Heart left ventricle (tissue), 16 donors: Measurements from ENCODE around the gene TWF2. TPM values are rescaled to one million over a fixed set of nuclear protein-coding genes. Genes with fewer than 3 reads are reported as not detected.

Source experiments
- ATAC-seq, 4 donors: fragments of 200-7000 bp; cut with Tn5 transposase; one replicate each; pipeline ENCODE4 v1.9.1; 2020 to 2022; ENCODE audit warnings: moderate library complexity in 4 of 4, mild to moderate bottlenecking in 3 of 4, moderate number of reproducible peaks in 1 of 4
- DNase-seq, 5 donors: peaks; one replicate each; pipeline ENCODE4 v3.0.0-alpha.2; 2020
- H3K27ac ChIP-seq, 12 donors: fragments of 200-600 bp; sonication (generic) in 4 of 12; one replicate each; pipeline versions ENCODE4 v1.5.0 to v1.8.0; 2016 to 2022; ENCODE audit warnings: mild to moderate bottlenecking in 2 of 12
- H3K27me3 ChIP-seq, 9 donors: fragments of 200-600 bp; sonication (generic) in 2 of 9; one replicate each; pipeline versions ENCODE4 v1.5.1 to v1.8.0; 2016 to 2022; ENCODE audit warnings: mild to moderate bottlenecking in 3 of 9
- H3K36me3 ChIP-seq, 9 donors: fragments of 200-600 bp; sonication (generic) in 2 of 9; one replicate each; pipeline versions ENCODE4 v1.5.0 to v1.8.0; 2018 to 2022; ENCODE audit warnings: mild to moderate bottlenecking in 2 of 9
- H3K4me1 ChIP-seq, 12 donors: fragments of 200-600 bp; sonication (generic) in 4 of 12; one replicate each; pipeline versions ENCODE4 v1.5.0 to v1.8.0; 2016 to 2022; ENCODE audit warnings: mild to moderate bottlenecking in 3 of 12
- H3K4me3 ChIP-seq, 12 donors: fragments of 200-600 bp; sonication (generic) in 4 of 12; one replicate each; pipeline versions ENCODE4 v1.5.0 to v1.8.0; 2017 to 2022; ENCODE audit warnings: mild to moderate bottlenecking in 9 of 12, moderate library complexity in 4 of 12
- H3K9me3 ChIP-seq, 12 donors: fragments of 200-600 bp; sonication (generic) in 4 of 12; one replicate each; pipeline versions ENCODE4 v1.5.0 to v1.8.0; 2016 to 2022; ENCODE audit warnings: mild to moderate bottlenecking in 1 of 12
- POLR2A ChIP-seq, 2 donors: fragments of 450-650 bp; IDR thresholded peaks; one replicate each; pipeline ENCODE4 v1.6.1; 2017; ENCODE audit warnings: antibody characterized with exemption in 2 of 2, mild to moderate bottlenecking in 2 of 2, moderate library complexity in 2 of 2
- WGBS, 4 donors: extraction: QIAGEN DNeasy Blood & Tissue Kit in 2 of 4; methylation state at CpG; one replicate each; pipeline versions ENCODE4 v1.1.5 to v1.1.7; 2013 to 2018; 5-methylcytosine and 5-hydroxymethylcytosine counted together
- intact Hi-C, 10 donors: fragments of 100-400 bp; cut with DNase I; formaldehyde crosslinking; loops; one replicate each; pipeline versions ENCODE4 v1.11.1 to v1.14.2; 2022
- polyA plus RNA-seq, 2 donors: library from polyadenylated mRNA; stranded (reverse); fragments of 200-250 nt; gene quantifications; one replicate each; pipeline ENCODE4 v1.2.3, GENCODE V29; 2013
- total RNA-seq, 9 donors: library from RNA; depleted of rRNA in 2 of 9; stranded (reverse); fragments of >200 nt in 2 of 9; fragmentation: NEBNext Ultra II Directional in 3 of 9; extraction: Animal tissue kit (Norgen Biotek cat#: 25700) in 3 of 9; gene quantifications; one replicate each; pipeline versions ENCODE4 v1.1.0 to v1.2.4, GENCODE V29; 2016 to 2023
- TF ChIP-seq, protein P1 (sequence below), 12 donors: fragments of 200-600 bp; sonication (generic) in 4 of 12; IDR thresholded peaks; one replicate each; pipeline versions ENCODE4 v1.5.0 to v1.8.0; 2018 to 2022; ENCODE audit warnings: antibody characterized with exemption in 12 of 12, mild to moderate bottlenecking in 5 of 12
- donor health status: ischemic (EF 13 %, LVEDD 7.1; RV severe dilation, severe dysfunction).
- donor health status: healthy with polysubstance abuse.
- donor health status: DM: no; HTN: yes; CAD: no.
- donor health status: DM: no; HTN: no; CAD: no.
- donor health status: ischemic (EF 25% LVEDD 6.9; RV normal size, moderate dysfunction).
- donor health status: ischemic (EF 25% LVEDD 5.7; RV mildly dilated, moderate dysfunction).
- donor health status: healthy.
- donor health status: DM: yes; HTN: yes; CAD: no.
- donor health status: ischemic (EF 35%, LVEDD 5.7; RV mildly dilated, moderate dysfunction).
- donor health status: nonischemic (EF 11% LVEDD 7.7; RV severe dilation, severe dysfunction).
- donor health status: DM: yes; HTN: yes; CAD: no.
- donor health status: PGD.
- donor health status: ischemic (EF 29% LVEDD 5.4; RV normal size, mild dysfunction).
- donor health status: nonischemic (EF 23%, LVEDD 6.1; RV moderate dilation, normal function).

The TWF2 gene
- total and polyA plus RNA-seq, 11 donors: 45.8 to 133 (median 109) TPM

DNA sequence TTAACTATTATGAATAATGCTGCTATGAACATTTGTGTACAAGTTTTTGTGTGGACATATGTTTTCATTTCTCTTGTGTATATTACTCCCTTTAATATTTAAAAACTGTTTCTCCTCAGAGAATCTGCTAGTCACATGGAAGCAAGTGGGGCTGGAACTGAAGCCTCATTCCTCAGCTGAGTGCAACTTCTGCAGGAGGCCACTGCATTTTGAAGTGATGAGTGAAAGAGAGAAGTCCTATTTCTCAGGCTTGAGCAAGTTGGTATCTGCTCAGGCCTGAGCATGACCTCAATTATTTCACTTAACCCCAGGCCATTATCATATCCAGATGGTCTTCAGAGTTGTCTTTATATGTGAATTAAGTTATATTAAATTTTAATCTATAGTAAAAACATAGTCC lies 25.1 kb downstream of the TWF2 start:
- intact Hi-C loops: no loop called here
- no peaks in the 10 kb centered on the region for H3K9me3 ChIP-seq
- ATAC-seq: no peak

DNA sequence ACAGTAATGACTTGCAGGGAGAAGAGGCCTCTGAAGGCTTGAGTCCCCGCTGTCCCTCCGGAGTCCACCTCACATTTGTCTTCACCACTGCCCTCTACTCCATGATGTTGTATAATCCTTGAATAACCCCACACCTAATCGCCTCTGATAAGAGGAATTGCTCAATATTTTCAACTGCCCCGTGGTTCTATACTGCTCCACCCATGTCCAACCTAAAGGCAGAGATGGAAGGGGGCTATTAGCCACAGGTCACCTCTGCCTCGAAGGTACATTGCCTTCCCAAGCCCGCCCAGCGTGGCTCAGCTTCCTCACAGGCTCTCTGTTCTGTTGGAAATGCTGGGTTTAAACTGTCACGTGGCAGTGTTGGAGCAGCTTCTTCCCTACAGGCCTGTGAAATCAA lies 26.0 kb downstream of the TWF2 start:
- Histone ChIP-seq H3K4me1 (peaks cover 0 to 42% (median 19%) of the 10 kb centered on the region in 12 donors), H3K36me3 (peaks cover 0 to 81% (median 79%) of the 10 kb centered on the region in 9 donors), H3K4me3 (no peak overlapping the region), H3K9me3 (no peaks in the 10 kb centered on the region), H3K27ac (no peak overlapping the region), H3K27me3 (no peaks in the 10 kb centered on the region)
- 76 to 90% (median 78%) methylated on average over 8 of the region's 8 CpGs for WGBS, 4 donors
- intact Hi-C loops: no loop called here
- ATAC-seq (no peak), DNase-seq (no peak)
- TF ChIP-seq, protein P1, sequence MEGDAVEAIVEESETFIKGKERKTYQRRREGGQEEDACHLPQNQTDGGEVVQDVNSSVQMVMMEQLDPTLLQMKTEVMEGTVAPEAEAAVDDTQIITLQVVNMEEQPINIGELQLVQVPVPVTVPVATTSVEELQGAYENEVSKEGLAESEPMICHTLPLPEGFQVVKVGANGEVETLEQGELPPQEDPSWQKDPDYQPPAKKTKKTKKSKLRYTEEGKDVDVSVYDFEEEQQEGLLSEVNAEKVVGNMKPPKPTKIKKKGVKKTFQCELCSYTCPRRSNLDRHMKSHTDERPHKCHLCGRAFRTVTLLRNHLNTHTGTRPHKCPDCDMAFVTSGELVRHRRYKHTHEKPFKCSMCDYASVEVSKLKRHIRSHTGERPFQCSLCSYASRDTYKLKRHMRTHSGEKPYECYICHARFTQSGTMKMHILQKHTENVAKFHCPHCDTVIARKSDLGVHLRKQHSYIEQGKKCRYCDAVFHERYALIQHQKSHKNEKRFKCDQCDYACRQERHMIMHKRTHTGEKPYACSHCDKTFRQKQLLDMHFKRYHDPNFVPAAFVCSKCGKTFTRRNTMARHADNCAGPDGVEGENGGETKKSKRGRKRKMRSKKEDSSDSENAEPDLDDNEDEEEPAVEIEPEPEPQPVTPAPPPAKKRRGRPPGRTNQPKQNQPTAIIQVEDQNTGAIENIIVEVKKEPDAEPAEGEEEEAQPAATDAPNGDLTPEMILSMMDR (IDR thresholded peaks at IDR 0.05): no peak
- TF ChIP-seq POLR2A (IDR thresholded peaks at IDR 0.05): no peak

More for the DNA sequence above, 25.1 kb downstream of the TWF2 start:
- H3K27me3 ChIP-seq: no peaks in the 10 kb centered on the region
- TF ChIP-seq, protein P1 (IDR thresholded peaks at IDR 0.05): no peak
- TF ChIP-seq POLR2A (IDR thresholded peaks at IDR 0.05): no peak
- H3K4me3 ChIP-seq: no peak overlapping the region
- H3K27ac ChIP-seq: no peak overlapping the region
- peaks cover 0 to 72% (median 70%) of the 10 kb centered on the region in 9 donors for H3K36me3 ChIP-seq
- peaks cover 0 to 49% (median 24%) of the 10 kb centered on the region in 12 donors for H3K4me1 ChIP-seq
- DNase-seq: no peak

DNA sequence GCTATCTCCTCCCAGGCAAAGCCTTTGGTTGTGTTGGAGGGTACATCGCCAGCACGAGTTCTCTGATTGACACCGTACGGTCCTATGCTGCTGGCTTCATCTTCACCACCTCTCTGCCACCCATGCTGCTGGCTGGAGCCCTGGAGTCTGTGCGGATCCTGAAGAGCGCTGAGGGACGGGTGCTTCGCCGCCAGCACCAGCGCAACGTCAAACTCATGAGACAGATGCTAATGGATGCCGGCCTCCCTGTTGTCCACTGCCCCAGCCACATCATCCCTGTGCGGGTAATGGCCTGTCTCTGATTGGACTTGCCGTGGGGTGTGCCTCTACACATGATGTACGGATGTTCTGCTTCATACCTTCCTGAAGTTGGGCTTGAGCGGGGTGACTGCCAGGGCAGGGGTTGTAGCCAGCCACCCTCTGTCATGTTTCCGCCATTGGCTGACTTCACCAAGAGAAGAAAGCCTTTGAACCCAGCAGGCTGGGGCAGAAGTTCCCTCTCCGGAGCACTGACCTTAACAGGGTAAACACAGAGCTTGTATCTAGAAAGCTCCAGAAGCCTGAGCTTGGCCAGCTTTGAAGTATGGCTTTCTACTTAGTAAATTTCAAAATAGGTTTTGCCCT lies 27.6 kb downstream of the TWF2 start:
- 95 to 98% (median 95%) methylated on average over 6 to 18 of the region's 18 CpGs for WGBS, 4 donors
- DNase-seq (no peak), ATAC-seq (no peak)
- no peaks in the 10 kb centered on the region for H3K9me3 ChIP-seq
- no peak overlapping the region for H3K27ac ChIP-seq
- TF ChIP-seq POLR2A (IDR thresholded peaks at IDR 0.05): no peak
- TF ChIP-seq, protein P1 (IDR thresholded peaks at IDR 0.05): no peak
- H3K27me3 ChIP-seq: no peaks in the 10 kb centered on the region
- no peak overlapping the region for H3K4me3 ChIP-seq
- peaks cover 0 to 97% (median 95%) of the 10 kb centered on the region in 9 donors for H3K36me3 ChIP-seq
- peaks cover 0 to 26% (median 5%) of the 10 kb centered on the region in 12 donors for H3K4me1 ChIP-seq
- intact Hi-C loops: no loop called here

DNA sequence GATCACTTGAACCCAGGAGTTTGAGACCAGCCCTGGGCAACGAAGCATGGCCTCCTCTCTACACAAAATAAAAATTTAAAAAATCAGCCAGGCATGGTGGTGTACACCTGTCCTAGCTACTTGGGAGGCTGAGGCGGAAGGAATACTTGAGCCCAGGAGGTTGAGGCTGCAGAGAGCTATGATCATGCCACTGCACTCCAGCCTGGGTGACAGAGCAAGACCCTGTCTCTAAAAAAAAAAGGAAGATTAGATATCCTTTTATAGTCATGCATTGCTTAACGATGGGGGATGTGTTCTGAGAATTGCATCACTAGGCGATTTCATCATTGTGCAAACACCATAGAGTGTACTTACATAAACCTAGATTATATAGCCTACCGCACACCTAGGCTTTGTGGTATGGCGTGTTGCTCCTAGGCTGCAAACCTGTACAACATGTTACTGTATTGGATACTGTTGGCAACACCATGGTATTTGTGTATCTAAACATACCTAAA lies 28.4 kb downstream of the TWF2 start:
- peaks cover 0 to 100% (median 100%) of the 10 kb centered on the region in 9 donors for H3K36me3 ChIP-seq
- no peak overlapping the region for H3K27ac ChIP-seq
- DNase-seq (no peak), ATAC-seq (peak in 2 of 4 donors; percentile 25 to 43)
- H3K9me3 ChIP-seq: no peaks in the 10 kb centered on the region
- TF ChIP-seq, protein P1 (IDR thresholded peaks at IDR 0.05): no peak
- TF ChIP-seq POLR2A (IDR thresholded peaks at IDR 0.05): no peak
- intact Hi-C loops: no loop called here
- no peak overlapping the region for H3K4me3 ChIP-seq
- 79 to 84% (median 83%) methylated on average over 6 of the region's 6 CpGs for WGBS, 4 donors
- H3K4me1 ChIP-seq: peaks cover 0 to 18% (median 0%) of the 10 kb centered on the region in 12 donors
- H3K27me3 ChIP-seq: no peaks in the 10 kb centered on the region
